SH-SY5Y (cell line): ENCODE results near the gene POLH.

Source experiments
- GATA2 ChIP-seq: IDR thresholded peaks from 2 replicates; pipeline ENCODE4 v1.6.1; 2011; ENCODE audit warnings: mild to moderate bottlenecking, low read depth, low read length
- GATA3 ChIP-seq: IDR thresholded peaks from 2 replicates; pipeline ENCODE4 v1.6.1; 2011; ENCODE audit warnings: low read depth, mild to moderate bottlenecking, low read length, moderate library complexity

GRCh38 chr6:43647613-43648012, 71.6 kb downstream of the POLH start:
- no peak for TF ChIP-seq GATA2
- no peak for TF ChIP-seq GATA3
